Measurements from ENCODE around the gene NTN3.

DNA sequence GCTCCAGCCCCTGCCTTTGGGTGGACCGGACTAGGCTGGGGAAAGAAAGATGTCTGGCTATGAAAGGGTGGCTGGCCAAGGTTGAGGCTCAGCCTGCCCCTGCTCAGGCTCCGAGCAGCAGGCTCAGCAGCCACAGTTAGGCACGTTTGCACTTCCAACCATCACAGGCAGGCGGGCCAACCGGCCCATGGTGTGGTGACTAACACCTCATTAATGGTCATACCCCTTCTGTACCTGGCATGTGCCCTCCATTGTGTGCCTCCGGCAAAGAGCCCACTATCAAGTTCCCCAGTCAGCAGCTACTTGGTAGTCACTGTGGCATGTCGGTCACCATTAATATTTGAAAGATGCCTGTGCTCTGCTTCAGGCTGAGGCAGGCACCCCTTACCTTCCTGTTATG, 10.6 kb downstream of the NTN3 start:
- TF ChIP-seq, protein P1, sequence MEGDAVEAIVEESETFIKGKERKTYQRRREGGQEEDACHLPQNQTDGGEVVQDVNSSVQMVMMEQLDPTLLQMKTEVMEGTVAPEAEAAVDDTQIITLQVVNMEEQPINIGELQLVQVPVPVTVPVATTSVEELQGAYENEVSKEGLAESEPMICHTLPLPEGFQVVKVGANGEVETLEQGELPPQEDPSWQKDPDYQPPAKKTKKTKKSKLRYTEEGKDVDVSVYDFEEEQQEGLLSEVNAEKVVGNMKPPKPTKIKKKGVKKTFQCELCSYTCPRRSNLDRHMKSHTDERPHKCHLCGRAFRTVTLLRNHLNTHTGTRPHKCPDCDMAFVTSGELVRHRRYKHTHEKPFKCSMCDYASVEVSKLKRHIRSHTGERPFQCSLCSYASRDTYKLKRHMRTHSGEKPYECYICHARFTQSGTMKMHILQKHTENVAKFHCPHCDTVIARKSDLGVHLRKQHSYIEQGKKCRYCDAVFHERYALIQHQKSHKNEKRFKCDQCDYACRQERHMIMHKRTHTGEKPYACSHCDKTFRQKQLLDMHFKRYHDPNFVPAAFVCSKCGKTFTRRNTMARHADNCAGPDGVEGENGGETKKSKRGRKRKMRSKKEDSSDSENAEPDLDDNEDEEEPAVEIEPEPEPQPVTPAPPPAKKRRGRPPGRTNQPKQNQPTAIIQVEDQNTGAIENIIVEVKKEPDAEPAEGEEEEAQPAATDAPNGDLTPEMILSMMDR (IDR thresholded peaks at IDR 0.05; ENCODE audit: low read length) = no peak
- TF ChIP-seq EZH2 (optimal IDR thresholded peaks at IDR 0.05; ENCODE audit: low read depth, low read length) (no peak), EZH2phosphoT487 (IDR thresholded peaks at IDR 0.05; ENCODE audit: low read length) (no peak)

Data from MM.1S (cell line).